Measurements from ENCODE around the gene ZBTB42.

ZBTB42 gene

GRCh38 chr14:104800771-104801519, at the start of gene ZBTB42:
Gene ZBTB42, plus strand, starts transcription at chr14:104801101. Its CDS starts 97 bp downstream, at chr14:104801198.
- peak in 1 of 2 donors; percentile 41 for DNase-seq

GRCh38 chr14:104751539-104752422, 49.1 kb upstream of the ZBTB42 start:
- peak in 1 of 2 donors; percentile 2 for DNase-seq

- no peak for DNase-seq
Measured at GRCh38 chr14:104752423-104752734, 48.5 kb upstream of the ZBTB42 start.

DNA sequence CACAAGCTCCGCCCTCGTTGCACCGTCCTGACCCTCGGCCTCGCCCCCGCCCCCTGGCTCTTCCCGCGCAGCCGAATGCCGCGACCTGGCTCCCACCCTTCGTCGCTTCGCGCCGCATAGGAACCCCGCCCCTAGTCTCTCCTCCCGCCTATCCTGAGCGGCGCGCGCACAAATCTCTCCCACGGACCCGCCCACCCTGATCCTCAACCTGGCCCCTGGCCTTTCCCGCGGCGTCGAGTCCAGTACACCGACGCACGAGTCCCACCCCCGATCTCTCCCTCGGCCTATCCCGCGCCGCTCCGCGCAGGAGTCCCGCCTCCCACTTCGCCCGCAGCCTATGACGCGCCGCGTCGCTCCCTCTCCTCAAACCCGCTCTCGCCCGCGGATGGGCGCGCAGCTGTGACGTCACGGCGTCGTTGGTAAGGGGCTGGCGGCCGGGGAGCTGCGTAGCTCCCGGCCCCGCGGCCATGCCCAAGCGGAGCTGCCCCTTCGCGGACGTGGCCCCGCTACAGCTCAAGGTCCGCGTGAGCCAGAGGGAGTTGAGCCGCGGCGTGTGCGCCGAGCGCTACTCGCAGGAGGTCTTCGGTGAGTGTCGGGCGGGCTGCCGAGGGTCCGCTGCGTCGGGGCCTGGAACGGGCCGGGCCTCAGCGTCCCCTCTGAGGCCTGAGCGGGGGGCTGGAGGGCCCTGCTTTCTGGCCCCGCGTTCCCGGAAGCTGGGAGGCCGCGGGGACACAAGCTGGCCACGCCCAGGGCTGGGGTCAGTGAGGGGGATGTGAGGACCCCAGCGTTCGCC, 48.0 kb upstream of the ZBTB42 start, which contains the start of gene SIVA1:
Gene SIVA1 (plus strand): TSS at position 413 of the 793 bp plus-strand sequence. CDS start 55 bp downstream, at position 468.
- peak; percentile 99 to 100 for DNase-seq

GRCh38 chr14:104753528-104754212, 47.2 kb upstream of the ZBTB42 start:
- DNase-seq: no peak

DNA sequence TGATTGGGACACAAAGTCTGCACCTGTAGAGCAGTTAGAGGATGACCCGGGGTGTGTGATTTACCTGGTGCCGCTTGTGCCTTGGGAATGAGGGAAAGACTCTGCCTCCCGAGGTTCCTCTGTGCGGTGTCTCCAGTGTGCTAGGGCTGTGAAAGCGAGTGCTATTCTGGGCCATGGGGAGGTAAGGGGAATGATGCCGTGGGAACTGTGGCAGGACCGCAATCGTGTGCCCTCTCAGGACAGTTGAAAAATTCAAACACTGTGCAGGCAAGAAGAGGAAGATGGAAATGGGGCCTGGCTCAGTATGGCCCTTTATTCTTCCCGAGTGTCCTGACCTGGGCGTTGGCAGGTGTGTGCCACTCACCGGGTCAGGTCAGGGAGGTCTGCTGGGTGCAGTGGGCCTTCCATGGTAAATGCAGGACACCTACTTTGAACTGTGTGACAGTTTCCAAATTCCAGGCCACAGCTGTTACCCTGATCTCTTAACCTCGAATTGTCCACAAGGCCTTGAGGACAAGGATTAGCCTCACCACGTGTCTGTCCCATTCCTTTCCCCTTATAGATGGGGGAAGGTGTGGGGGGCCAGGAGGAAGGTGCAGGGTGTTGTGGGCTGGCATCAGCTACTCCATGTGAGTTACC, 46.6 kb upstream of the ZBTB42 start:
- DNase-seq: no peak

GRCh38 chr14:104755621-104756020, 45.3 kb upstream of the ZBTB42 start:
- no peak for DNase-seq

DNA sequence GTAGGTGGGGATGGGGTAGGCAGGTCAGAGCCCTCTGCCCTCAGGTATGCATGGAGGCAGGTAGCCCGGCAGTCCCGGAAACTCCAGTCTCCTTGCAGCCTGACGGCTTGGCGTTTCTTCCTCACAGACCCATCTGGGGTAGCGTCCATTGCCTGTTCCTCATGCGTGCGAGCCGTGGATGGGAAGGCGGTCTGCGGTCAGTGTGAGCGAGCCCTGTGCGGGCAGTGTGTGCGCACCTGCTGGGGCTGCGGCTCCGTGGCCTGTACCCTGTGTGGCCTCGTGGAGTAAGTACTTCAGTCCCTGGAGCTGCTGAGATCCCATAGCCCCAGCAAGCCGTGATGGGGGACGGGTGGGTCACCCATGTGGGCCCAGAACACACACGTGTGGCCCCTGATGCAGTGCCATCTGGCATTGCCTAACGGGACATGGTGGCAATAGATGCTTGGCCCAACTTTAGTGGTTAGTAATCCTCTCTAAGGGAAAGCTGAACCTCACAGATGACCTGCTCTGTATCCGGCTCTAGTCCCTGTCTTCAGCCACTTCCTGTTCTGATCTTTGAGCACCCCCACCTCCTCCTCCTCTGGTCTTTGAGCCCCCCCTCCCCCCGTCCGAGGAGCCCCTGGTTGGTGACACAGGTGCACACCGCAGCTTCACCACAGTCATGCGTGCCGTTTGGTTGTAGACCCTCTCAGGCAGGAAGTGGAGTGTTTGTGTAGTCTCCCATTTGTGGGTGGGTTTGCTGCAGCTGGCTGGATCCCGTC, 44.2 kb upstream of the ZBTB42 start:
- no peak for DNase-seq

GRCh38 chr14:104757238-104757585, 43.7 kb upstream of the ZBTB42 start:
- DNase-seq: no peak

DNA sequence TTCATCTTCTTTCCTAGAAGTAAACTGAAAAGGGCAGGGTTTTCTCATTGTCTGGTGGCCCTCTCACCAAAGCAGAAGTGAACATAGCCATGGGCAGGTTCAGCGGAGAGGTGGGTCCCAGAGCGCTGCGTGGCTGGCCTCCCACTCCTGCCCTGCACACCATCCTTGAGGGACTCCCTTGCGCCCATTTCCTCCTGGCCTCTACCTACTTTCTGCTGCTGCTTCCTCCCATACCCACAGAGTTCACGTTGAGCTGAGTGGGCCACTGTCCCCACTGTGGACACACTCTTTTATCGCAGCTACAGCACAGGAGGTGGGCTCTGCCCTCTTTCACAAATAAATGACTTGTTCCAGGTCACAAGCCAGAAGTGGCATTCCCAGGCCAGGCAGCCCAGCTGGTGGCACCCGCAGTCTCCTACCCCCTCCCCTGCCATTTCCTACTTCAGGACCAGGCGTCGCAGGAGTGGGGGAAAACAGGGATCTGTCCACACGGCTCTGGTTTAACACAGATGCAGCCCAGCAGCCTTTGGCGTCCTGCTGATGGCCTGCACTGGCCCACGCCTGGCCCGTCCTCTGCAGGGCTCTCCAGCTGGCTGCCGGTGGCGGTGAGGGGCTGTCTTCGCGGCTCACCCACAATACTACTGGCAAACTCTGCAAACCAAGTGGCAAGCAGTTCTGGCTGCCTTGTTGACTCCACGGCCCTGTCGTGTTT, 43.1 kb upstream of the ZBTB42 start:
- DNase-seq: no peak

DNA sequence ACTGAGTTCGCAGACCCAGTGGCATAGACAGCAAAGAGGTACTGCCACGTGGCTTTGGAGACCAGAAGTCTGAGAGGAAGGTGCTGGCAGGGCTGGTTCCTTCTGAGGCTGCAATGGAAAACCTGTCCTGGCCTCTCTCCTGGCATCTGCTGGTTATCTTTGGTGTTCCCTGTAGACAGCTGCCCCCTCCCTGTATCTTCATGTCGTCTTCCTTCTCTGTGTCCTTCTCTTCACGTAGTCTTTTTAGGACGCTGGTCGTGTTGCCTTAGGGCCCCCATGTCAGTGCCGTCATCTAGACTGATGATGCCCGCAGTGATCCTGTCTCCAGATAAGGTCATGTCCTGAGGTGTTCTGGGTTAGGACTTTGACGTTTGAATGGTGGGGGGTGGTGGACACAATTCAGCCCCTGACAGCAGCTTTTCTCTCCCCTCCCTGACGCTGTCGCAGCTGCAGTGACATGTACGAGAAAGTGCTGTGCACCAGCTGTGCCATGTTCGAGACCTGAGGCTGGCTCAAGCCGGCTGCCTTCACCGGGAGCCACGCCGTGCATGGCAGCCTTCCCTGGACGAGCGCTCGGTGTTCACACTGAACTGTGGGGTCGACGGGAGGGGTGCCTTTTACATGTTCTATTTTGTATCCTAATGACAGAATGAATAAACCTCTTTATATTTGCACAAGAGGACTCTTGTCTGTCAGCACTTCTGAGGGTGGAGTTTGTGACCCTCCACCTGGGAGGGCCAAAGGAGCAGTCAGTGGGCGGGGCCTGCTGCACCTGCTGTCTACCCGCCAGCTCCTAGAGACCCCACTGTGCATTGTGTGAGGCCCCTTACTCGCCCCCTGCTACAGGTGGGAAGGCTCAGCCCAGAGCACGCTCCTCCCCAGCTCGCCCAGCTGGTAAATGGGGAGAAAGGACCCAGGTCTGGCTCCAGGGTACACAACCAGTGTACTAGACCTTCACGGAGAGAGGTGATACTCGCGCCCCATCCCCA, 41.6 kb upstream of the ZBTB42 start:
- DNase-seq: no peak

GRCh38 chr14:104765517-104765916, 35.4 kb upstream of the ZBTB42 start:
- no peak for DNase-seq

DNA sequence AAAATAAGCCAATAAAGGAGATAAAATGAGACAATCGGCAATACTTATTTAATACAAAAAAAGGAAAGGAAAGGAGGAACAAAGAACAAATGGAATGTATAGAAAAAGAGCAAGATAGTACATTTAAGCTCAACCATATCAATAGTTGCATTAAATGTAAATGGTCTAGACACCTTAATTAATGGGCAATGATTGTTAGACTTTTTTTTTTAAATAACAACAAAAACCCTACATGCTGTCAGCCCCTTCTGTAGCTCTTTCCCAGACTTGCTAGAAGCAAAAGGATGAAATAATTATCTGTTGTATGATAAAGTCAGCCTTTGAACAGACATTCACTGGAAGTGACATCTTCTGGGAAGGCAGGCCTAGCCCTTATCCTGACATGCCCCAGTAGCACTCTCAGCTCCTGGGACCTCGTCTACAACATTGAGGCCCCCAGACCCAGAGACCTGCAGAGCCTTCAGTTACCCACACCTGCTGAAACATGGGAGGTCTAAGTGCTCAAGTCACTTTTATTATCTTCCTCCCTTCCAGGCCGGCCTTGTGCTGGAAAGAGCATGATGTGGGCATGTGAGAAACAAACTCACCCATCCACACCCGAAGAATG, 34.5 kb upstream of the ZBTB42 start:
- DNase-seq: no peak

DNA sequence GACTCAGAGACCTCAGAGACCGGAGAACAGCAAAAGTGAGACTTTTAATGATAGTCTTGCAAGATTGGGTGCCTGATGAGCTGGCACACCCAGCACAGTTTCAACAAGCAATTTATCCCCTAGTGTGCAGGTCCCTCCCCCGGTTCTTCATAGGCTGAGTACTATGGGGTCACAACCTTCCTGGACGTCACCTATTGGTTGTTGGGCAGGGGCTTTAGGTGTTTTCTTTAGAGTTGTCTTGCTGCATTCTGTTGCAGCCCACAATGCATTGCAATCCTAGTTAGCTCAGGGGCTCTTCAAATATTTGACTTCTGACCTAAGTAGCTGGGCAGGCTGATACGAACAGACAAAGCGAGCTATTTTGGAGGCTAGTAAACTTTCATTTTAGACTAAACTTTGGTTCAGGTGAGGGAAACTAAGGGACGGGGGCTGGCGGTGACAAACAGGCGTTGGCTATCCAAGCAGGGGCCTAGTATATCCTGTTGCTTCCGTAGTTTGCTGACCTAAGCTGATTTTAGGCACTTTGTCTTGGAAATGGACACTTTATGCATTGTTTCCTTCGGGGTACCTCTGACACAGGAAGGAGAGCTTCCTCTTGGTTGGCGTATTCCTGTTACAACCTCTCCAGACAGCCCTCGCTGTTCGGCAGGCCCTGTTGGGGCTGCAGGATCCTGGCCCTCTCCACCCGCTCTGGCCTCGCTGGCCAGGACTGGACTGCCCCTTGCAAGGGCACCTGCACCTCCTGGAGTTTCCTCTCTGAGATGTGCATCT, 33.9 kb upstream of the ZBTB42 start:
- DNase-seq: no peak

DNA sequence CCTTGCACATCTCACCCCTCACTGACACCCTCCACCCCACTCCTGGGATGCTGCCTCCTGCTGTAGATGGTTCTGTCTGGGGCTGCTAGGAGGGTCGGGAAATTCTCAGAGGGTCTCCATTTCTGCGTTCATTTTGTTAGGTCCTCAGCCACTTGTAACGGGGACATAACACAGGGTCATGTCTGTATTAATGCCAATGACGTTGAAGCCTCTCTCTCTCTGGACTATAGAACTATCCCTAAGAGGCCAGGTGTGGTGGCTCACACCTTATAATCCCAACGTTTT, 33.3 kb upstream of the ZBTB42 start:
- DNase-seq: no peak

DNA sequence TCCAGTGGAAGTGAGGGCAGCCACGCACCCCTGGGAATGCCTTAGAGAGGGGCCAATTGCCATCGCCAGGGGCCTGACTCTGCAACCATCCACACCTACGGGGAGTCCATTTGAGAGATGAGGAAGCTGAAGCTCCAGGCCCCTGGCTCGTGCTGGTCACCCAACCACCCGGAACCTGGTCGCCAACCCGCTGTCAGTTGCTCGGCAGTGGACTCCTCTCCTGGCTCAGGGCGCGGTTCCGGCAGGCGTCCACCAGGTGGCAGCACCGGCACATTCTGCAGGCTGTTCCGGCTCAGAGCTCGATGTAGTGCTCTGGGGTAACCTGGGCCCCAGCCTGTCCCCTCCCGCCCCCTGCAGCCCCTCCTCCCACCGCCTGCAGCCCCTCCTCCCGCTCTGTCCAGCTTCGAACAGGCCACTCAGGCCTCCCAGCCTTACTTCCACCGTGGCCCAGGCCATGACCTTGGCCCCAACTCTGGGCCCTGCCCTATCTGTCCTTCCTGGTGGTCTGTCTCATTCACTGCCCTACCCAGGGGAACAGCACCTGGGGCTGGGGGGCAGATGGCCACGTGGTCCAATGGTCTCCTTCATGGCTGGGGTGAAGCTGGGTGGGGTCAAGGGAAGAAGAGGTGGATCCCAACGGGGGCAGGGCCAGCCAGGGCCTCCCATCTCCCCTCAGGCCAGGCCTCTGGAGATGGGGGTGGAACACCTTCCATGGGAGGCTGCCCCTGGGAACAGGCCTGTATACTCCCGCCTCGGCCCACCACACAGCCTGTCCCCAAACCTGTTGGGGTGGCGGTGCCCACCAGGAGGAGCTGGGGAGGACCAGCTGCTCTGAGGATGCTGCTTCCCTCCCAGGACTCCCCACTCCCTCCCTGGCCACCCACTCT, 32.2 kb upstream of the ZBTB42 start:
- peak; percentile 62 to 97 for DNase-seq

GRCh38 chr14:104769324-104770071, 31.4 kb upstream of the ZBTB42 start:
- DNase-seq: no peak

Measured in inflammatory macrophage treated with lipopolysaccharide for 1 hour (primary cell).